CD4-positive, alpha-beta T cell treated with Interleukin-1 beta for 1 hour (primary cell): Measurements from ENCODE around the gene SLCO4A1.

Experiments used
- DNase-seq, 2 donors: peaks; one replicate each; pipeline ENCODE4 v3.0.0-alpha.2; 2020 to 2022

The SLCO4A1 gene

GRCh38 chr20:62638055-62638570, 4.2 kb upstream of the SLCO4A1 start:
- DNase-seq: no peak

DNA sequence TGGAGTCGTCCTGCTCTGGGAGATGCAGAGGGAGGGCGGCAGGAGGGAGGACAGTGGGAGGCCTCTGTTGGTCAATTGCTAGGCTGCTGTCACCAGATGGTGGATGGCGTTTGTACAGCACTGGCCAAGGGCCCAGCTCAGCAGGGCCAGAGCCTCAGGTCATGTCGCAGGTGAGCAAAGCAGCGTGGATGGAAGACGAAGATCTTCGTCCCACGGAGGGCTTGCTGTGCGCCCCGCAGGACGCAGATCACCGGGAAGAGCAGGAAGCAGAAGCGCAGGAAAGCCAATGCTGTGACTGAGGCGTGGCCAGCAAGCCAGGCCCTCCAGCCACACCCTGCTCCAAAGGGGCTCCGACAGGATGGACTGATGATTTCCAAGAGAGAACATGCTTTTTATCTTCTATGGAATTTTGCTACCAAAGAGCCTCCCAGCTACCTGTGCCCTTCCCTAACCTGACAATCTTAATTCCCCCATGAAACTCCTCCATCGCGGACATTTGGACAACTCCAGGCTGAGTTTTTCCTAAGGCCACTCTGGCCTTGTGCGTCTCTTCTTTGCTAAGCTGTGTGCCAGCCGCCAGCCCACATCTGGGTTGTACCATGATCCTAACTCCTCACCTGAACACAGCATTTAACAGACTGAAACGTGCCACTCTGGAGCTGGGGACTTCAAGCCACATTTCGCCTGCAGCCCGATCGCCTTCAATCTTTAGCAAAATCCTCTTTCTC, 3.5 kb upstream of the SLCO4A1 start:
- DNase-seq: no peak

GRCh38 chr20:62639765-62640164, 2.5 kb upstream of the SLCO4A1 start:
- DNase-seq: no peak

DNA sequence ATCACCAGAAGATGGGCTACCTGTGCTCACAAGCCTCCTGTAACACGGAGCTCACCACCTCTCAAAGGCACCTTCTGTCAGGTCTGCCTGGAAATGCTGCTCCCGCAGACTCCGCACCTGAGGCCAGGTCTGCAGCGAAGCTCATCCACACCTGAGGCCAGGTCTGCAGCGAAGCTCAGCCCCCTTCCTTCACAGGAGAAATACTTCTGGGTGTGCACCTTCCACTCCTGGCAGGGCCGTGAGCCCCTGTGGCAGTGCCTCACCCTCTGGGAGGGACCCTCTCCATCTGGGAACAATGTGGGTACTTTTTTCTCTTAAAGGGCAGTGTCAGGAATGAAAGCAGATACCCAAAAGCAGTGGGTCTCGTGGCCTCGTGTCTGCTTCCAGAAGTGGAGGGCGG, 1.4 kb upstream of the SLCO4A1 start:
- no peak for DNase-seq

DNA sequence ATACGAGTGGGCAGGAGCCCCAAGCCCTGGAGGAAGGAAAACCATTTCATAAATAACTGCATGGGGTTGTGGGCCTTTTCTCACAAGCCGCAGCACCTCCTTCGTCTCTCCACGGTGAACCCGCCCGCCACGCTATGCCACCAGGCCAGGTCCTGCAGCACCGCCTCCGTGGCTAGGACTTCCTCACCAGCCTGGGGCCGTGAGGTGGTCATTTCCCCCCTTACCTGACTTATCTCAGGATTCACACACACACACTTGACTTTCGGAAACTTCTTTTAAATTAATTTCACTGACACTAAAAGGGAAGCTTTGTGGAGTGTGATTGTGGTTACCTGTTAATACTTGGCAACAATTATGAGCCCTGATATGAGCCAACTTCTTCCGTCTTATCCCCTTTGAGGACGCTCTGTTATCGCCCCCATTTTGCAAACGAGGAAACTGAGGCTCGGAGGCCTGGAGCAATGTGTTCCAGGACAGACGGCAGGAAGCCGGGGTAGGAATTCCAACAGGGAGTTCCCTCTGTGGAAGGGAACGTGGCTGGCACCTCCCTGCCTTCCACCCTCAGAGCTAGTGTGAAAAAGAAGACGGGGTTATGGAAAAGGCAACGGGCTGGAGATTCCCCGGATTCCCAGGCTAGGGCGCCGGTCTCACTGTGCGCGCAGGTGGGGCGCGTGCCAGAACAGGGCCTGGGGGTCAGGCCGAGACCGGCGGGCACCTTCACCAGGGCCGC, 817 bp upstream of the SLCO4A1 start:
- no peak for DNase-seq

- DNase-seq: peak; percentile 39 to 43
Measured at GRCh38 chr20:62642666-62643520, 590 bp downstream of the SLCO4A1 start.

GRCh38 chr20:62643521-62644043, 1.3 kb downstream of the SLCO4A1 start:
- DNase-seq: no peak

- DNase-seq: no peak
Measured at GRCh38 chr20:62644044-62644795, 1.9 kb downstream of the SLCO4A1 start.

GRCh38 chr20:62644802-62645496, 2.6 kb downstream of the SLCO4A1 start:
- peak in 1 of 2 donors; percentile 20 for DNase-seq

- DNase-seq: no peak
Measured at GRCh38 chr20:62645613-62646012, 3.3 kb downstream of the SLCO4A1 start.

GRCh38 chr20:62646851-62647520, 4.7 kb downstream of the SLCO4A1 start:
- no peak for DNase-seq

- DNase-seq: no peak
Measured at GRCh38 chr20:62647521-62648317, 5.4 kb downstream of the SLCO4A1 start.

DNA sequence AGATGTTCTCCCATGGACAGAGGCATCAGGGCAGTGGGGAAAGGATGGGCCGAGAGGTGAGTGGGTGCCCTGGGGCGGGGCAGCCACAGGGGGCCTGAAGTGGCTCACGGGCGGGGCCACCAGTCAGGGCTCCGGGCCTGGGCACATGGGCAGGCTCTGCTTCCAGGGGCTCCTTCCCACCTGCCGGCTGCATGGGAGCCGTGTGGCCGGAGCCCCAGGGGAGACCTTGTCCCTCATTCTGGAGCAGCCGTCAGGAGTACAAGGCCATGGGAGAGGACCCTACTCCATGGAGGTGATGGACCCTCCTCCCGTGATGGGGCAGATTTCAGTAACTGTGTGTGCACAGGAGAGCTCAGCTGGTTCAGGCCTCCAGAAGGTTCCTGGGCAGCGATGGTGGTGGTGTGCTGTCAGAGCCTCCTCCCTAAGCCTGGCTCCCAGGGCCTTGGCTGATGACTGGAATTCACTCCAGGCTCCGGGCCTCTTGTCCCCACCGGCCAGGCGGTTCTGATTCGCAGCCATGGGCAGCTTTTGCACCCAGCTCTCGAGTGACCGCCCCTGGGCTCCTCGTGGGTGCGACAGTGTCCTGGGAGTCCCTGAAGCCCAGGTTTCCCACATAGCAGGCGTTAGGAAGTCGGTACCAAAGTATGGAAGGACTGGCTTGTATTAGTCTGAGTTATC, 6.2 kb downstream of the SLCO4A1 start:
- no peak for DNase-seq

DNA sequence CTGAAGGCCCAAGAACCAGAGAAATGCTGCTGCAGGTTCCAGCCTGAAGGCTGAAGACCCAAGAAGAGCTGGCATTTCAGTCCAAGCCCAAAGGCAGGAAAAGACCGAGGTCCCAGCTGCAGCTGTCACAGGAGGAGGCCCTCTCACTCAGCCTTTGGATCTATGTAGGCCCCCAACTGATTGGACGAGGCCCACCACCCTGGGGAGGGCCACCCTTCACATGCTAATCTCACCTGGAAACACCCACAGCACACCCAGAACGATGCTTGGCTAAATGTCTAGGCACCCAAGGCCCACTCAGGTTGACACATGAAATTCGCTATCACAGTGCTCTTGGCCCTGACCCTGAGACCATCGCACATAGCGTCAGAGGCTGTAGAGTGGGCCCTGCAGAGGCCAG, 6.8 kb downstream of the SLCO4A1 start:
- DNase-seq: no peak

DNA sequence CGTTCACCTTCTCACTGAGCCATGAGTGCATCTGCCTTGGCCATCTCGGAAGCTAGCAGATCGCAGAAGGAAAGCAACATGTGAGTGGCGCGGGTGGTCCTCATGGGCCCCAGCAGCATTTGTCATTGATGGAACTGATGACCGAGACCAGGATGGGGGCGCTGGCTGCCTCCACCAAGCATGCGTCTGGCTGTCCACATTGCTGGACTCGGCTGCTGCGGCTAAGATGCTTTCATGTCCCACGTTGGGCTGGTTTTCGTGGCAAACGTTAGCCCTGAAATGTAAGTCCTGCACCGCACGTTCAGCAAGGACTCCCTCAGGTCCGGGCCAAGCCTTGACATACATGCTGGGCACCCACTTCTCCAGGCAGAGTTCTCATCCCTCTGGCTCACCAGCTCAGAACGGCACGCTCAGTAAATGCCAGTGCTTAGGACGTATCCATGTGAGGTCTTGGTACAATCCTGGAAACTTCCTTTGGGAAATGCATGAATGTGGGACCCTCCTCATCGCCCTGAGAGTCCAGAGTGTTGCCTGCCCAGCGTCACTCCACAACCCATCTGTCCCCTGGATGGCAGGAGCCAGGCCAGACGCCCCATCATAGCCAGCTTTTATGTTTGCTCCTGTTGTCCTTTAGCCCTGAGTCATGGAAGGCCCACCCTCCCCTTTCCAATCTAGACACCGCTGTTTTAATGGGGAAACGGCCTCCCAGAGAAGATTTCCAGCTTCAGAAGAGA, 8.4 kb downstream of the SLCO4A1 start:
- no peak for DNase-seq

GRCh38 chr20:62651285-62652021, 9.2 kb downstream of the SLCO4A1 start:
- peak; percentile 73 to 86 for DNase-seq

GRCh38 chr20:62652041-62652893, 10.0 kb downstream of the SLCO4A1 start:
- peak; percentile 77 to 86 for DNase-seq
